Activated CD4-positive, alpha-beta T cell treated with anti-CD3 and anti-CD28 coated beads, Interleukin-2, amount 10 ng/mL, durations not matched to agents 24 days and 14 days (primary cell): ENCODE results near the gene PCID2. TPM values are rescaled to one million over a fixed set of nuclear protein-coding genes. Genes with fewer than 3 reads are reported as not detected.

ENCODE experiments used
- DNase-seq: peaks from one replicate; pipeline ENCODE4 v3.0.0; 2022
- H3K27ac Mint-ChIP-seq: one replicate; pipeline ENCODE4 v1.8.0; 2022; ENCODE audit warnings: mild to moderate bottlenecking, mixed read lengths
- H3K27me3 Mint-ChIP-seq: one replicate; pipeline ENCODE4 v1.8.0; 2022; ENCODE audit warnings: mixed read lengths
- H3K36me3 Mint-ChIP-seq: one replicate; pipeline ENCODE4 v1.8.0; 2022; ENCODE audit warnings: low read depth, mild to moderate bottlenecking, mixed read lengths
- H3K4me1 Mint-ChIP-seq: one replicate; pipeline ENCODE4 v1.8.0; 2021; ENCODE audit warnings: mixed read lengths
- H3K4me3 Mint-ChIP-seq: one replicate; pipeline ENCODE4 v1.8.0; 2022; ENCODE audit warnings: mild to moderate bottlenecking, moderate library complexity, mixed read lengths
- H3K9me3 Mint-ChIP-seq: one replicate; pipeline ENCODE4 v1.8.0; 2021; ENCODE audit warnings: mixed read lengths
- intact Hi-C: fragments of 100-400 bp; cut with micrococcal nuclease; formaldehyde crosslinking; loops from one replicate; pipeline ENCODE4 v1.15.1; 2023
- total RNA-seq: library from RNA; stranded (reverse); gene quantifications from 2 replicates; pipeline ENCODE4 v1.2.3, GENCODE V29; 2022

The PCID2 gene
- total RNA-seq, 1 donor from 2014 or later: 87.1 TPM

- peaks cover 16% of the 10 kb centered on the region for H3K27me3 Mint-ChIP-seq
- peaks cover 2% of the 10 kb centered on the region for H3K36me3 Mint-ChIP-seq
- H3K4me1 Mint-ChIP-seq: peaks cover 15% of the 10 kb centered on the region
- intact Hi-C loops: no loop called here
- DNase-seq: no peak
- peaks cover 2% of the 10 kb centered on the region for H3K9me3 Mint-ChIP-seq
- no peak overlapping the region for H3K4me3 Mint-ChIP-seq
- H3K27ac Mint-ChIP-seq: no peak overlapping the region
Observed at GRCh38 chr13:113149711-113150549, 58.5 kb downstream of the PCID2 start.

DNA sequence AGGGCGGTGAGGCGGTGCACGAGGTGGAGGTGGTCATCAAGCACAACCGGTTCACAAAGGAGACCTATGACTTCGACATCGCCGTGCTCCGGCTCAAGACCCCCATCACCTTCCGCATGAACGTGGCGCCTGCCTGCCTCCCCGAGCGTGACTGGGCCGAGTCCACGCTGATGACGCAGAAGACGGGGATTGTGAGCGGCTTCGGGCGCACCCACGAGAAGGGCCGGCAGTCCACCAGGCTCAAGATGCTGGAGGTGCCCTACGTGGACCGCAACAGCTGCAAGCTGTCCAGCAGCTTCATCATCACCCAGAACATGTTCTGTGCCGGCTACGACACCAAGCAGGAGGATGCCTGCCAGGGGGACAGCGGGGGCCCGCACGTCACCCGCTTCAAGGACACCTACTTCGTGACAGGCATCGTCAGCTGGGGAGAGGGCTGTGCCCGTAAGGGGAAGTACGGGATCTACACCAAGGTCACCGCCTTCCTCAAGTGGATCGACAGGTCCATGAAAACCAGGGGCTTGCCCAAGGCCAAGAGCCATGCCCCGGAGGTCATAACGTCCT, 59.4 kb downstream of the PCID2 start:
- DNase-seq: no peak
- H3K27ac Mint-ChIP-seq: no peak overlapping the region
- no peak overlapping the region for H3K4me3 Mint-ChIP-seq
- intact Hi-C loops: no loop called here
- peaks cover 16% of the 10 kb centered on the region for H3K27me3 Mint-ChIP-seq
- H3K4me1 Mint-ChIP-seq: peaks cover 14% of the 10 kb centered on the region
- peaks cover 2% of the 10 kb centered on the region for H3K36me3 Mint-ChIP-seq
- no peaks in the 10 kb centered on the region for H3K9me3 Mint-ChIP-seq

- no peak overlapping the region for H3K27ac Mint-ChIP-seq
- peaks cover 2% of the 10 kb centered on the region for H3K36me3 Mint-ChIP-seq
- peaks cover 10% of the 10 kb centered on the region for H3K4me1 Mint-ChIP-seq
- no peaks in the 10 kb centered on the region for H3K9me3 Mint-ChIP-seq
- no peak for DNase-seq
- intact Hi-C loops: no loop called here
- peaks cover 16% of the 10 kb centered on the region for H3K27me3 Mint-ChIP-seq
- no peak overlapping the region for H3K4me3 Mint-ChIP-seq
Observed at GRCh38 chr13:113148407-113148806, 60.1 kb downstream of the PCID2 start.

GRCh38 chr13:113147206-113147605, 61.3 kb downstream of the PCID2 start:
- no peak for DNase-seq
- peaks cover 1% of the 10 kb centered on the region for H3K4me1 Mint-ChIP-seq
- intact Hi-C loops: no loop called here

DNA sequence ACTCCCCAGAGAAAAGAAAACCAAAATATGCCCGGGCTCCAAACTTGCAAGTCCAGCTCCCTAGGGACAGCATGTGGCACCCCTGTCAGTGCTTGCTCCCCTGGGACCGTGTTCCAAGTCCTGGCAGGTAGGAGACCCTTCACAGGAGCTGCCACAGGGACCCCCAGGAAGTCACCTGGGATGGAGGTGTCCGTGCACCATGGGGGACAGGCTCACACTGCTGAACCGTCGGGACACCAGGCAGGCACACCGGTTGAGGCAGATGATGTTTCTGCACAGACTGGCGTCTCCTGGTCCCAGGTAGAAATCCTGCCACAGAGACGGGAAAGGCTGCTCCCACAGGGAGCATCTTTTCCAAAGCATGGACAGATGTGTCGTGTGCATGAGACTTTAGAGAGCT, 61.7 kb downstream of the PCID2 start:
- H3K4me3 Mint-ChIP-seq: no peak overlapping the region
- intact Hi-C loops: no loop called here
- no peak overlapping the region for H3K27ac Mint-ChIP-seq
- H3K4me1 Mint-ChIP-seq: no peaks in the 10 kb centered on the region
- no peaks in the 10 kb centered on the region for H3K36me3 Mint-ChIP-seq
- DNase-seq: no peak
- H3K27me3 Mint-ChIP-seq: peaks cover 7% of the 10 kb centered on the region
- H3K9me3 Mint-ChIP-seq: no peaks in the 10 kb centered on the region

More at GRCh38 chr13:113147206-113147605, 61.3 kb downstream of the PCID2 start:
- peaks cover 9% of the 10 kb centered on the region for H3K27me3 Mint-ChIP-seq
- H3K36me3 Mint-ChIP-seq: no peaks in the 10 kb centered on the region
- no peak overlapping the region for H3K27ac Mint-ChIP-seq
- H3K9me3 Mint-ChIP-seq: no peaks in the 10 kb centered on the region
- H3K4me3 Mint-ChIP-seq: no peak overlapping the region

GRCh38 chr13:113145911-113146598, 62.4 kb downstream of the PCID2 start:
- Mint-ChIP-seq H3K27me3 (peaks cover 2% of the 10 kb centered on the region), H3K27ac (no peak overlapping the region)
- intact Hi-C loops: no loop called here

GRCh38 chr13:113145496-113145895, 63.0 kb downstream of the PCID2 start:
- no peaks in the 10 kb centered on the region for H3K4me1 Mint-ChIP-seq
- peaks cover 2% of the 10 kb centered on the region for H3K27me3 Mint-ChIP-seq
- no peaks in the 10 kb centered on the region for H3K9me3 Mint-ChIP-seq
- intact Hi-C loops: no loop called here
- no peak for DNase-seq
- no peaks in the 10 kb centered on the region for H3K36me3 Mint-ChIP-seq
- no peak overlapping the region for H3K27ac Mint-ChIP-seq
- H3K4me3 Mint-ChIP-seq: no peak overlapping the region

More at GRCh38 chr13:113145911-113146598, 62.4 kb downstream of the PCID2 start:
- Mint-ChIP-seq H3K9me3 (no peaks in the 10 kb centered on the region), H3K36me3 (no peaks in the 10 kb centered on the region), H3K4me3 (no peak overlapping the region), H3K4me1 (no peaks in the 10 kb centered on the region)
- DNase-seq: no peak

DNA sequence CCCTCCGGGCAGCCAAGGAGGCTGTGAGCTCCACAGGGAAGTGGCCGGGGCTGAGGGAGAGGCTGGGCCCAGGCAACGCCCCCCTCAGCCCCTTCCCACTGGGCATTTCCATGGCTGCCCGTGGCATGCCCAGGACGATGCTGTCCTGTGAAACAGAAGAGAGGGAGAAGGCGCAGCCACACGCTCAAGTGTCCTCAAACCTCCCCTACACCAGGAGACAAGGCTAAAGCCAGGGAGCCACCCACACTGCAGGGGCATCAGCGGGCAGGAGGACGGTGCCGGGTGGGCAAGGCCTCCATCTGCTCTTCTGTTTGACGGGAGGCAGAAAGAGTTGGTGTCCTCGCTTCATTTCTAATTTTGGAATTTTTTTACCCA, 64.2 kb downstream of the PCID2 start:
- Mint-ChIP-seq H3K27ac (no peak overlapping the region), H3K9me3 (no peaks in the 10 kb centered on the region), H3K27me3 (no peaks in the 10 kb centered on the region), H3K4me1 (no peaks in the 10 kb centered on the region), H3K36me3 (no peaks in the 10 kb centered on the region), H3K4me3 (no peak overlapping the region)
- intact Hi-C loops: no loop called here
- DNase-seq: no peak

DNA sequence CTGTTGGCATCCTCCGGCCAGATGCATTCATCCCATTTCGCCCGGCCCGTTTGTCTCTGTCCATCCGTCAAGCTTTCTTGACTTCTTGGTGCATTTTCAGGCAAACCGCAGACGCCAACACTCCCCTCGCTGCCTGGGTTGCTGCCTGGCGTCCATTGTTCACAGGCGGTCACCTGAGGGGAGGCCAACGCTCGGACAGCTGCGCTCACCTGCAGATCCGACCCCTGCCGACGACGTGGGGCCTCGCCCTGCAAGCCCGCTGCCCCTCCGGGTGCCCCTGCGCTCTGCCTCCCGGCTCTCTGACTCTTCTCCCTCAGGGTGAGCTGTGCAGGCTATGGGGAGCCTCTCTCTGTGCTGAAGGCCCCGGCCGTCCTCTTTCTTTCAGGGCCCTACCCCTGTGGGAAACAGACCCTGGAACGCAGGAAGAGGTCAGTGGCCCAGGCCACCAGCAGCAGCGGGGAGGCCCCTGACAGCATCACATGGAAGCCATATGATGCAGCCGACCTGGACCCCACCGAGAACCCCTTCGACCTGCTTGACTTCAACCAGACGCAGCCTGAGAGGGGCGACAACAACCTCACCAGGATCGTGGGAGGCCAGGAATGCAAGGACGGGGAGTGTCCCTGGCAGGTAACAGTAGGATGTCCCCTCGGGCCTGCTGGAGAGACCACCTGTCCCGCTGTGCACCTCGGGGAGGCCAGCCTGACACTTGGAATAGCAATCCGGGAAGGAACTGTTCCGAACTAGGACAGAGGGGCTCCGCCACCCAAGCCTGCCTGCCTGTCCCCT, 64.8 kb downstream of the PCID2 start:
- H3K4me1 Mint-ChIP-seq: no peaks in the 10 kb centered on the region
- no peaks in the 10 kb centered on the region for H3K9me3 Mint-ChIP-seq
- no peak overlapping the region for H3K27ac Mint-ChIP-seq
- no peaks in the 10 kb centered on the region for H3K36me3 Mint-ChIP-seq
- H3K27me3 Mint-ChIP-seq: peaks cover 2% of the 10 kb centered on the region
- no peak overlapping the region for H3K4me3 Mint-ChIP-seq
- intact Hi-C loops: no loop called here
- DNase-seq: no peak

GRCh38 chr13:113142876-113143275, 65.6 kb downstream of the PCID2 start:
- H3K36me3 Mint-ChIP-seq: no peaks in the 10 kb centered on the region
- no peak overlapping the region for H3K4me3 Mint-ChIP-seq
- intact Hi-C loops: no loop called here
- no peak for DNase-seq
- H3K27ac Mint-ChIP-seq: no peak overlapping the region
- peaks cover 4% of the 10 kb centered on the region for H3K27me3 Mint-ChIP-seq
- H3K9me3 Mint-ChIP-seq: no peaks in the 10 kb centered on the region
- no peaks in the 10 kb centered on the region for H3K4me1 Mint-ChIP-seq

DNA sequence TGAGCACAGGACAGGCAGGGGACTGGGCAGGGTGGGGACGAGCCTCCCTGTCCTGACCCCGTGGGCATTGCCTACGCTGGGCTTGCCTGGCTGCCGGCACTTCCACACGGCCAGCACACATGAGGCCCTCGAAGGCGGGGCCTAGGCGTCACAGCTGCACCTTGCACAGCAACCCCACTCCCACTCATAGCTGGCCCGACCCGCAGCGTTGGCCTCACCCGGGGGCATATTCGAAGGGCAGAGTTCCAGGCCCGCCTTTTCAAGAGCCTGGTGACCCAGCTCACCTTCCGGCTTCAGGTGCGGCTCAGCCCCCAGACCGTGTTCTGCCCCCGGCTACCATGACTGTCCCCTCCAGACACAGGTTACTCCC, 66.9 kb downstream of the PCID2 start:
- intact Hi-C loops: no loop called here
- Mint-ChIP-seq H3K9me3 (no peaks in the 10 kb centered on the region), H3K27ac (no peak overlapping the region), H3K27me3 (peaks cover 7% of the 10 kb centered on the region), H3K4me1 (no peaks in the 10 kb centered on the region), H3K4me3 (no peak overlapping the region), H3K36me3 (no peaks in the 10 kb centered on the region)
- no peak for DNase-seq

DNA sequence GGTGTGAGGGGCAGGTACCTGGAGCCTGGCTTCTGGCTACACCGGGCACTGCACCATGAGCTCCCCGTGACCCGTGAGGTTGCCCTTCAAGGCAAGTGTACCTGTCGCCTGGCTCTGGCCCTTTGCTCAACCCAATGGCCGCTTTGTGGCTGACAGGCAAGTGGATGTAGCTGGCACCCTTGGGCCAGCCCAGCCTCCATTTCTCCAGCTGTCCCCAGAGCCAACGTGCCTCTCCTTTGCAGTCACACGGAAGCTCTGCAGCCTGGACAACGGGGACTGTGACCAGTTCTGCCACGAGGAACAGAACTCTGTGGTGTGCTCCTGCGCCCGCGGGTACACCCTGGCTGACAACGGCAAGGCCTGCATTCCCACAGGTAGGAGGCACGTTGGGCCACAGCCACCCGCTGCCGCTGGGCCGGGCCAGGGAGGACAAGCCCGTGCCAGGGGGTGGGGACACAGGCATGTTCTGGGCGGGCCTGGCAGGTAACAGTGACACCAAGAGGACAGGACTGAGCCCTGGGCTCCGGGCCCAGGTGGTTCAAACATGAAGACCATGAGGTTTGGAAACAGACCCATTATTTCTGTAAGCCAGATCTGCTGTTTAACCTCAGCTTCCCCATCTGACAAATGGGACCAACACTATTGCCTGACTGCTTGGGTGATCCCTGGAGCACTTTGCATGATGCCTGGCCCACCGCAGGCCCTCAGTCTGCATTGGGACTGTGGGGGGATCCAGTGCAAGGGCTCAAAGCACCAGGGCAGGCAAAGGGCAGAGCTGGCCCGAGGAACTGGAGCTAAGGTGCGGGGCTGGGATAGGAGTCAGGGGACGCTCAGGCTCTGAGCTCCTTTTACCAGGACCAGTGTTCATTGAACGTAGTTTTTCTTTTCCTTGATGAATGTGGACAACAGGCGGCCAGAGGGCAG, 67.5 kb downstream of the PCID2 start:
- Mint-ChIP-seq H3K36me3 (no peaks in the 10 kb centered on the region), H3K4me3 (no peak overlapping the region), H3K9me3 (no peaks in the 10 kb centered on the region)

DNA sequence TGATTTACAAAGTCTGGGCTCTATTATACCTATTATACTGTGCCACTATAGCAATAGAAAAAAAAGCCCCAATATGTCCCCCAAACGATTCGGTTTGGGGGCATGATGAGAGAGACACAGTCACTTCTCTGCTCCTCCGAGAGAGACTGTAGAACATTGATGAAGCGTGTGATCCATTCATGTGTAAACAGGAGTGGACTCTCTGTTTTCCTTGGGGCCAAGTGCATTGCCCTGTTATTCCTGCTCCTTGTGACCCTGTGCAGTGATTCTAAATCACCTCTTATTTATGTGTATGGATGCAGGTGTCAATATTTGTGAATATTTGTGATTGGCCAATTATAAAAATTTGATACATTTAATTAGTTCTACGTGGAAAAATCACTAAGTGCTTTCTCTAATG, 68.9 kb downstream of the PCID2 start:
- H3K36me3 Mint-ChIP-seq: no peaks in the 10 kb centered on the region
- no peaks in the 10 kb centered on the region for H3K4me1 Mint-ChIP-seq
- intact Hi-C loops: no loop called here
- H3K4me3 Mint-ChIP-seq: no peak overlapping the region
- H3K9me3 Mint-ChIP-seq: no peaks in the 10 kb centered on the region
- no peak for DNase-seq
- no peak overlapping the region for H3K27ac Mint-ChIP-seq
- H3K27me3 Mint-ChIP-seq: peaks cover 14% of the 10 kb centered on the region

More for the DNA sequence above, 67.5 kb downstream of the PCID2 start:
- DNase-seq: no peak
- Mint-ChIP-seq H3K27ac (no peak overlapping the region), H3K27me3 (peaks cover 9% of the 10 kb centered on the region), H3K4me1 (no peaks in the 10 kb centered on the region)
- intact Hi-C loops: no loop called here
